Fibroblast of upper back skin (primary cell): ENCODE data around the gene RIN2.
"Not testable (repeated sequence)": the region's sequence is repeated elsewhere in the genome, so short reads cannot be mapped to it uniquely, and the experiment has no call there.

ENCODE experiments used
- DNase-seq: peaks from one replicate; pipeline ENCODE4 v3.0.0-alpha.2; 2013

RIN2 gene

GRCh38 chr20:19789009-19789408 is 31.0 kb downstream of the RIN2 start:
- DNase-seq: no peak

DNA sequence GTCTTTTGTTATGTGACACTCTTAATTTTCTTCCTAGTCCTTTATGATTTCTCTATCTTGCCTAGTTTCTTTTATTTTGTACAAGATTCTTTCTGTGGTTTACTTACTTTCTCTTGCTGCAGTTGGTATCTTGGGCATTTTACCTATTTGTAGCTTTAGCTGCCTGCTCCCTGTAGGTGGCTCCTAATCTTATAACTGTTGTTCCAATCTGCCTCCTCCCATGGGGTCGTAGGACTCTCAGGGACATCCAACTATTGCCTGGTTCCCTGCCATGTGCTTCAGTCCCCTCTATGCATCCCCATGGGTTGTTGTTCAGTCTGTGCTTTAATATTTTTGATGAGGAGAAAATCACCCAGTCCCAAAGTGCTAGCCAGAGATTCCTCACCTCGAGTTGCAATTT is 31.4 kb downstream of the RIN2 start:
- DNase-seq: no peak

- no peak for DNase-seq
Observed at GRCh38 chr20:19791887-19792286, 33.8 kb downstream of the RIN2 start.

DNA sequence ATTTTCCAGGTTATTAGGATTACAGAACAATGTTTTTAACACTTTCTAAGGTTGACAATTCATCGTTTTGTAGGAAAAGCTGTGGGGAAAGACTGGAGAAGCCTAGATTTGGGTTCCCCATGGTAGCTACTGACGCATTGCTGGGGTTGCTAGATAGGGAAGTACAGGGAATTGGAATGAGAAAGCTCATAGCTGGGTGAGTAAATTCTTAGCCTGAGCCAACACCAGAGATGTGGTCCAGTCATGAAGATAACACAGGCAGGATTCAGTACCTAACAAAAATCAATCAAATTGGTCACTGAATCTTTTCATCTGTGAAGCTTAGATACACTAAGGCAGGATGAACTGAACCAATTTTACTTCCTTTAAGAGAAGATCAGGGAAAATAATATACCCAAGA is 35.7 kb downstream of the RIN2 start:
- no peak for DNase-seq

DNA sequence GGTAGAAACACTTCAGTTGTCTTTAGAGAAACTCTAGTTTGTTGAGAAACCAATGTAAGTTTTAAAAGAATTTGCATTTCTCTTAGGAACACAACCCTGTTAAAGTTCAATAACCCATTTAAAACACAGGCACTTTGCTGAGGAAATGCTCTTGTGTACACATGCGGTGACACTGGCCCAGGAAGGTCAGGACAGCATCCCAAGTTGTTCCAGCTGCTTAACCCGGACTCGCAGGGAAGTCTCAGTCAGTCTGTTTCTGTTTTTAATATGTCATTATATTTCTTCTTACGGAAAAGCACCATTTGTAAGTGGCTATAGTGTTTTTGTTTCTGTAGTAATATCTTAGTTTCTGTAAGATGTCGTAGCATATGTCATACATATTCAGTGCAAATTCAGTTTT is 36.9 kb downstream of the RIN2 start:
- DNase-seq: no peak

DNA sequence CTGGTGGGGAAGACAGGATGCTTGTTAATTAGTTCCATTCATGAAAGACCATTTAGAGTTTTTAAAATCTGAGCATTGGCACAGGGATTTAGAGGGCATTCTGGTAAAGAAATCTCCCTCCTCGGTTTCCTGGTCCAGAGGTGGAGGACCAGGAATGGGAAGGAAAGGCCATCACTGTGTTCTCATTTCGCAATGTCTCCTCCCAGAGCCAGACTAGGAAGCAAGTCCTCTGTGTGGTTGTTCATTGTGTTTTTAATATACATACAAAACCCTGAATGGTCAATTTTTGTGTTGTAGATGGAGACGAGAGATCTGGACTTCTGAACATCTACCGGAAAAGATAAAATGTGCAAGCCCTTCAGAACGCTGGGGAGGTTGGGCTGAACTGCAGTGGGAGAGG is 41.3 kb downstream of the RIN2 start:
- DNase-seq: no peak

GRCh38 chr20:19802099-19802491 is 44.0 kb downstream of the RIN2 start:
- DNase-seq: no peak

GRCh38 chr20:19802492-19803158 is 44.6 kb downstream of the RIN2 start:
- no peak for DNase-seq

DNA sequence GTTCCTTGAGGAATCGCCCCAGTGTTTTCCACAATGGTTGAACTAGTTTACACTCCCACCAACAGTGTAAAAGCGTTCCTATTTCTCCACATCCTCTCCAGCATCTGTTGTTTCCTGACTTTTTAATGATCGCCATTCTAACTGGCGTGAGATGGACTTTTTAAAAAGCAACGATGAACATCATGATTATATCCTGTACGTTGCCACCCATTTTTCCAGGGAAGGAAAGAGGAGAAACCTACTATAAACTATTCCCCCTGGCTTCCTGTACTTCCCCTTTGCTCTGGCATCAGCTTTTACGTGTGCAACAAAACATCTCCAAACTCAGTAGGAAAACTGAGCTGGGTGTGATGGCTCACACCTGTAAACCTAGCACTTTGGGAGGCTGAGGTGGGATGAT is 48.2 kb downstream of the RIN2 start:
- not testable (repeated sequence) for DNase-seq

DNA sequence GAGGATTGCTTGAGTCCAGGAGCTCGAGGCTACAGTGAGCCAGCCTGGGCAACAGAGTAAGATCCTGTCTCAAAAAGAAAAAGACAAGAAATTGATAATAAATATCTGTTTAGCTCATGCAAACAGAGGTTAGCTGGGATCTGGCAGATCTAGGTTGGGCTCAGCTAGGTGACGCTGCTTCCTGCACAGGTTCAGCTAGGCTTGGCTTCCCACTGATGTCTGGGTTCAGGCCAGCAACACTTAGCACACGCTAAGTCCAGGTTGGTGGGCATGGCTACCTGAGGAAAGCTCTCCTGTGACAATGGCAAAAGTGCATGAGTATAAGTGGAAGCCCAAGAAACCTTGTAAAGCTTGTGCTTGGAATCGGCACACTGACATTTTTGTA is 48.7 kb downstream of the RIN2 start:
- no peak for DNase-seq

- no peak for DNase-seq
Observed at GRCh38 chr20:19807191-19807945, 49.3 kb downstream of the RIN2 start.
